KOPT-K1 (cell line): ENCODE data around the gene CGB3.

ENCODE experiments used
- H3K27ac ChIP-seq: fragments of 200-600 bp; sonication (generic); 2 replicates; pipeline ENCODE4 v1.5.1; 2016; ENCODE audit warnings: antibody characterized with exemption, mild to moderate bottlenecking, low read depth, low read length; ENCODE audit not compliant: poor library complexity, severe bottlenecking
- H3K36me3 ChIP-seq: fragments of 200-600 bp; sonication (generic); 2 replicates; pipeline ENCODE4 v1.5.1; 2017; ENCODE audit warnings: antibody characterized with exemption, mild to moderate bottlenecking, low read length, moderate library complexity; ENCODE audit not compliant: insufficient read depth
- H3K9me3 ChIP-seq: fragments of 200-600 bp; sonication (generic); 2 replicates; pipeline ENCODE4 v1.5.1; 2017; ENCODE audit warnings: antibody characterized with exemption, low read length, mild to moderate bottlenecking; ENCODE audit not compliant: insufficient read depth, poor library complexity, severe bottlenecking

CGB3 gene

GRCh38 chr19:49010453-49010852 lies 13.7 kb downstream of the CGB3 start:
- Histone ChIP-seq H3K9me3 (no peaks in the 10 kb centered on the region), H3K36me3 (peaks cover 87% of the 10 kb centered on the region), H3K27ac (no peak overlapping the region)

GRCh38 chr19:49009828-49010227 lies 14.3 kb downstream of the CGB3 start:
- Histone ChIP-seq H3K27ac (no peak overlapping the region), H3K36me3 (peaks cover 87% of the 10 kb centered on the region)

GRCh38 chr19:49006905-49007304 lies 17.2 kb downstream of the CGB3 start:
- Histone ChIP-seq H3K9me3 (no peaks in the 10 kb centered on the region), H3K36me3 (peaks cover 87% of the 10 kb centered on the region), H3K27ac (no peak overlapping the region)

More at GRCh38 chr19:49009828-49010227, 14.3 kb downstream of the CGB3 start:
- no peaks in the 10 kb centered on the region for H3K9me3 ChIP-seq

- Histone ChIP-seq H3K9me3 (no peaks in the 10 kb centered on the region), H3K36me3 (peaks cover 73% of the 10 kb centered on the region), H3K27ac (no peak overlapping the region)
Measured at GRCh38 chr19:49004964-49005614, 19.0 kb downstream of the CGB3 start.

GRCh38 chr19:49004133-49004532 lies 20.0 kb downstream of the CGB3 start:
- H3K27ac ChIP-seq = no peak overlapping the region
- H3K9me3 ChIP-seq = no peaks in the 10 kb centered on the region
- H3K36me3 ChIP-seq = peaks cover 73% of the 10 kb centered on the region

- Histone ChIP-seq H3K36me3 (peaks cover 46% of the 10 kb centered on the region), H3K9me3 (no peaks in the 10 kb centered on the region), H3K27ac (no peak overlapping the region)
Measured at GRCh38 chr19:48999481-49000325, 24.4 kb downstream of the CGB3 start.

- Histone ChIP-seq H3K27ac (no peak overlapping the region), H3K9me3 (no peaks in the 10 kb centered on the region), H3K36me3 (peaks cover 28% of the 10 kb centered on the region)
Measured at GRCh38 chr19:48997972-48998371, 26.2 kb downstream of the CGB3 start.

GRCh38 chr19:48994035-48994386 lies 30.1 kb downstream of the CGB3 start:
- Histone ChIP-seq H3K9me3 (no peaks in the 10 kb centered on the region), H3K27ac (peak overlapping the region; percentile 89), H3K36me3 (peaks cover 12% of the 10 kb centered on the region; the same call in 1 of the 2 replicates)

GRCh38 chr19:48993175-48994034 lies 30.7 kb downstream of the CGB3 start, which contains the start of the genes GYS1 and RUVBL2:
GYS1 (minus strand) TSS chr19:48993309; CDS start chr19:48993112, 197 bp downstream.
RUVBL2 (plus strand) TSS chr19:48993887; CDS start chr19:48993912, 25 bp downstream.
- Histone ChIP-seq H3K36me3 (peaks cover 15% of the 10 kb centered on the region; the same call in 1 of the 2 replicates), H3K27ac (peak within 1 kb of the TSS; percentile 89), H3K9me3 (no peaks in the 10 kb centered on the region)

- peaks cover 21% of the 10 kb centered on the region; the same call in 1 of the 2 replicates for H3K36me3 ChIP-seq
- H3K27ac ChIP-seq = peak overlapping the region; percentile 89
- H3K9me3 ChIP-seq = no peaks in the 10 kb centered on the region
Measured at GRCh38 chr19:48992581-48993174, 31.5 kb downstream of the CGB3 start.

GRCh38 chr19:48991873-48992580 lies 32.1 kb downstream of the CGB3 start:
- Histone ChIP-seq H3K36me3 (peaks cover 21% of the 10 kb centered on the region; the same call in 1 of the 2 replicates), H3K9me3 (no peaks in the 10 kb centered on the region), H3K27ac (peak overlapping the region; percentile 89)

GRCh38 chr19:48991011-48991609 lies 33.0 kb downstream of the CGB3 start:
- H3K36me3 ChIP-seq = peaks cover 21% of the 10 kb centered on the region; the same call in 1 of the 2 replicates
- no peaks in the 10 kb centered on the region for H3K9me3 ChIP-seq
- H3K27ac ChIP-seq = no peak overlapping the region

GRCh38 chr19:48990400-48990799 lies 33.7 kb downstream of the CGB3 start:
- H3K9me3 ChIP-seq = no peaks in the 10 kb centered on the region
- H3K27ac ChIP-seq = no peak overlapping the region
- H3K36me3 ChIP-seq = peaks cover 28% of the 10 kb centered on the region; the same call in 1 of the 2 replicates
